Measurements from ENCODE around the gene SYT2.

- TF ChIP-seq CTCF (IDR thresholded peaks at IDR 0.05) (no peak), ZFX (IDR thresholded peaks at IDR 0.05; ENCODE audit: borderline replicate concordance) (no peak)
Measured at GRCh38 chr1:202713110-202713509, 2.9 kb upstream of the SYT2 start.
